Tracheal epithelial cell (primary cell): ENCODE measurements around the gene GNG13. TPM values are rescaled to one million over a fixed set of nuclear protein-coding genes. Genes with fewer than 3 reads are reported as not detected.

Source experiments
- total RNA-seq: library from RNA; depleted of rRNA; stranded (reverse); fragments of >200 nt; gene quantifications from 2 replicates; pipeline ENCODE4 v1.2.1, GENCODE V29; 2014

GNG13 gene, protein sequence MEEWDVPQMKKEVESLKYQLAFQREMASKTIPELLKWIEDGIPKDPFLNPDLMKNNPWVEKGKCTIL
- not detected in 2 replicates for total RNA-seq

DNA sequence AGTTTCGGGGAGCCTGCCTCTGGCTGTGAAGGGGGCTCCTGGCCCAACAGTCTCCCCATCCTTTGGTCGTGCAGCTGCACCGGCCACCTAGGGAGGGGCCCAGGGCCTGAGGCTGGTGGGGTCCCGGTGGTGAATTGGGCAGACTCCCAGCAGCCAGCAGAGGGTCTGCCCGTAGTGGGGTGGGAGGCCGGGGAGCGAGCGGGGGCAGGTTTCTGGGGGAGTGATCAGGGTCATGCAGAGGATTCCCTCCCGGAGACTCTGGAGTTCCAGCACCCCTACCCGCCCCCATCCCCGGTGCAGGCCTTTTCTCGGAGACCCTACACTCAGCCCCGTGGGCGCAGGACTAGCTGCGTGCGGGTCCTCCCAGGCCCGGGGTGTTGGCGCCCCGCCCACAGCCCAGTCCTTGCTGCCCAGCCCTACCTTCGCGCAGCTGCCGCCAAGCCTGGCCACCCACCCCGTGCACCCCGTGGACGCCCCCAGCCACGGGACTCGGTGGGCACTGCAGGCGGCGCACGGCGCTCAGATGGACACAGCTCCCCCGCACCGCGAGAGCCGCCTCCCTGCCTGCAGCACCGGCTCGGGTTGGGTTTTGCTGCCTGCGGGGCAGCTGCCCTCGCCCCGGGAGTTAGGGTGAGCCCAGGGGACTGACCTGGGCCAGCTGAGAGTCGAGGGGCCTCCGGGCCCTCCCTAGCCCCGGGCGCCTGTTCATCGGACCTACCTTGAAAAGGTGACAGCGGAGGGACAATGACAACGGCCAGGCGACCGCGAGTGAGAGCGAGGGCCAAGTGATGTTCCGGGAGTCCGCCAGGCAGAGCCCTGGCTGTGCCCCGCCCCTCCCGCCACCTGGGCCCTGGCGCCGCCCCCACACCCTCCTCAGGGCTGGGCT lies at the start of gene GNG13:
GNG13 (minus strand) TSS at position 787 of the 886 bp plus-strand sequence. CDS start 1,657 bp downstream, outside the sequence.

DNA sequence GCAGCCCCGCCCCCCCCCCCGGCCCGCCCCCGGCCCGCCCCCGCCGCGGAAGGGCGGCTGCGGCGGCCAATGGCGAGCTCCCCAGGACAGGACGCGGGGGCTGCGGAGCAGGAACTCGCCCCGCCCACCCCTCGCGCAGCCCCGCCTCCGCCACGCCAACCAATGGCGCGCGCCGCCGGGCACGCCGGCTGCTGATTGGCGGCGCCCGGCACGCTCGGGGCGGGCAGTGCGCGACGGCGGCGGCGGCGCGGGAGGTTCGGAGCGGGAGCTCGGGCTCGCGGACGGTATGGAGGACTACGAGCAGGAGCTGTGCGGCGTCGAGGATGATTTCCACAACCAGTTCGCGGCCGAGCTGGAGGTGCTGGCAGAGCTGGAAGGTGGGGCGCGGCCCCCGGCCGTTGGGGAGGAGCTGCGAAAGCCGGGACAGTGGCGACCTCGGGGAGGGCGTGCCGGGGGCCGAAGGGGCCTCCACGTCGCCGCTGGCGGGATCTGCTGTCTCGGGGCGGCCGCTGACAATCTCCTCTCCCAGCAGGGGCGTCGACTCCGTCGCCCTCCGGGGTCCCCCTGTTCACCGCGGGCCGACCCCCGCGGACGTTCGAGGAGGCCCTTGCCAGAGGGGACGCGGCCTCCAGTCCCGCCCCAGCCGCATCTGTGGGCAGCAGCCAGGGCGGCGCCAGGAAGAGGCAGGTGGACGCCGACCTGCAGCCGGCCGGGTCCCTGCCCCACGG lies 12.0 kb downstream of the GNG13 start, which contains the start of gene CHTF18:
CHTF18 (plus strand) TSS at position 222 of the 728 bp plus-strand sequence; CDS start at position 287, 65 bp downstream.

GRCh38 chr16:787978-788398 lies 12.5 kb downstream of the GNG13 start, which contains the start of gene RPUSD1:
TSS of gene RPUSD1 (minus strand) at chr16:788381. CDS start at chr16:787737, 644 bp downstream.

DNA sequence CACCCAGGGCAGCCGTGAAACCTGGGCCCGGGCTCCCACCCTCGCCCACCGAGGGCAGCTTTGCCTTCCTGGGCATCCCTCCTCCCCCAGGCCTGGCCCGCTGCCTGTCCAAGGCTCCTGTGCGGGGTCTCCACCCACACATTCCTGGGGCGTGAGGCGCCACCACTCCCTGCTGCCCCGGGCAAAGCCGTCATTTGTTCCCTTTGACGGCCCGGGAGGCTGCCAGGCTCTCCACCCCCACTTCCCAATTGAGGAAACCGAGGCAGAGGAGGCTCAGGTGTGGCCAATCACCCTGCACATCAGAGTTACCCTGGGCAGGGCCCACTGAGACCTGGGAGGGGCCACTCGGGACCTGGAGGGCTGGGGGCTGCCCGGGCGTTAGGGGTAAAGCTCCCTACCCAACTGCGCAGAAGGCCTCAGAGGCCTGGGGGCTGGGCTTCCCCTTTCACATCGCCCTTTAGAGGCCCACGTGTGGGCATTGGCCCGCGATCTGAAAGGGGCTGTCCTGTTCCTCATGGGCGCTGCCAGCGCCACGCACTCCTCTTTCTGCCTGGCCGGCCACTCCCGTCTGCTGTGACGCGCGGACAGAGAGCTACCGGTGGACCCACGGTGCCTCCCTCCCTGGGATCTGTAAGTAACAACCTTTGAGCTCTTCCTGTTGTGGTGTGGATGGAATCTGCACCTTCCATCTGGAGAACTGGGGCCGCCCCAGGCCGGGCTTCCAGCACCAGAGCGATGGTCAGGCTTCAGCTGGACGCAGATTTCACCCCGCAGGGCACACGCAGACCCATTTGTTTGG lies 39.8 kb downstream of the GNG13 start, which contains the start of gene MSLN:
MSLN (plus strand) TSS at position 190 of the 799 bp plus-strand sequence. CDS start 1,947 bp downstream, outside the sequence.

Other genes with a start within 250 kb of the GNG13 start
- gene PRR35, start 240.3 kb downstream of the GNG13 start, total RNA-seq = not detected in 2 replicates
- under 0.01 TPM in 1 of 2 replicates, not detected in the other for gene NHLRC4, start 233.7 kb downstream of the GNG13 start, total RNA-seq
- gene PIGQ, start 230.8 kb downstream of the GNG13 start, total RNA-seq = 24.6 and 27.7 TPM in 2 replicates
- gene RAB40C, start 210.7 kb downstream of the GNG13 start, total RNA-seq = 15.7 and 19.2 TPM in 2 replicates
- 0.21 and 0.24 TPM in 2 replicates for gene WFIKKN1, start 169.7 kb downstream of the GNG13 start, total RNA-seq
- 86.1 and 148 TPM in 2 replicates for gene METTL26, start 164.4 kb downstream of the GNG13 start, total RNA-seq
- 55.4 and 57.3 TPM in 2 replicates for gene MCRIP2, start 158.9 kb downstream of the GNG13 start, total RNA-seq
- 8.7 and 10.7 TPM in 2 replicates for gene WDR90, start 151.4 kb downstream of the GNG13 start, total RNA-seq
- 46.5 and 56.1 TPM in 2 replicates for gene RHOT2, start 132.6 kb downstream of the GNG13 start, total RNA-seq
- 7.0 and 19.2 TPM in 2 replicates for gene RHBDL1, start 125.1 kb downstream of the GNG13 start, total RNA-seq
- 145 and 166 TPM in 2 replicates for gene STUB1, start 120.3 kb downstream of the GNG13 start, total RNA-seq
- gene JMJD8, start 116.4 kb downstream of the GNG13 start, total RNA-seq = 24.8 and 27.5 TPM in 2 replicates
- 3.1 and 3.8 TPM in 2 replicates for gene WDR24, start 110.3 kb downstream of the GNG13 start, total RNA-seq
- gene FBXL16, start 94.9 kb downstream of the GNG13 start, total RNA-seq = 0.21 and 0.72 TPM in 2 replicates
- gene METRN, start 85.6 kb downstream of the GNG13 start, total RNA-seq = 191 and 218 TPM in 2 replicates
- 34.0 and 42.0 TPM in 2 replicates for gene ANTKMT, start 79.6 kb downstream of the GNG13 start, total RNA-seq
- gene CCDC78, start 74.3 kb downstream of the GNG13 start, total RNA-seq = 0.85 and 2.2 TPM in 2 replicates
- 28.6 and 44.1 TPM in 2 replicates for gene HAGHL, start 73.6 kb downstream of the GNG13 start, total RNA-seq
- gene CIAO3, start 59.7 kb downstream of the GNG13 start, total RNA-seq = 37.1 and 46.3 TPM in 2 replicates
- 9.0 and 15.4 TPM in 2 replicates for gene MSLN, start 40.0 kb downstream of the GNG13 start, total RNA-seq
- gene RPUSD1, start 12.4 kb downstream of the GNG13 start, total RNA-seq = 31.3 and 38.1 TPM in 2 replicates
- 2.8 and 8.4 TPM in 2 replicates for gene CHTF18, start 12.1 kb downstream of the GNG13 start, total RNA-seq
- gene LMF1, start 170.2 kb upstream of the GNG13 start, total RNA-seq = 5.1 and 10.0 TPM in 2 replicates
- not detected in 2 replicates for gene SOX8, start 181.0 kb upstream of the GNG13 start, total RNA-seq